Suprapubic skin (tissue), 4 donors: ENCODE measurements around the gene STUM.

Experiments used
- CTCF ChIP-seq, 2 donors: fragments of 200-600 bp in 1 of 2; fragments of 450-650 bp in 1 of 2; sonication (generic) in 1 of 2; IDR thresholded peaks; one replicate each; pipeline ENCODE4 v1.5.1; 2016 to 2019; ENCODE audit warnings: antibody characterized with exemption in 2 of 2, mild to moderate bottlenecking in 1 of 2, moderate library complexity in 1 of 2
- EP300 ChIP-seq: sonication (generic); formaldehyde crosslinking; IDR thresholded peaks from one replicate; pipeline ENCODE4 v1.6.1; 2017; ENCODE audit warnings: antibody characterized with exemption
- POLR2A ChIP-seq, 2 donors: fragments of 450-650 bp; IDR thresholded peaks; one replicate each; pipeline ENCODE4 v1.6.1; 2017; ENCODE audit warnings: antibody characterized with exemption in 2 of 2, mild to moderate bottlenecking in 2 of 2, moderate library complexity in 2 of 2
- POLR2AphosphoS5 ChIP-seq, 3 donors: sonication (generic); formaldehyde crosslinking; IDR thresholded peaks; one replicate each; pipeline ENCODE4 v1.6.1; 2017; ENCODE audit warnings: antibody characterized with exemption in 3 of 3

DNA sequence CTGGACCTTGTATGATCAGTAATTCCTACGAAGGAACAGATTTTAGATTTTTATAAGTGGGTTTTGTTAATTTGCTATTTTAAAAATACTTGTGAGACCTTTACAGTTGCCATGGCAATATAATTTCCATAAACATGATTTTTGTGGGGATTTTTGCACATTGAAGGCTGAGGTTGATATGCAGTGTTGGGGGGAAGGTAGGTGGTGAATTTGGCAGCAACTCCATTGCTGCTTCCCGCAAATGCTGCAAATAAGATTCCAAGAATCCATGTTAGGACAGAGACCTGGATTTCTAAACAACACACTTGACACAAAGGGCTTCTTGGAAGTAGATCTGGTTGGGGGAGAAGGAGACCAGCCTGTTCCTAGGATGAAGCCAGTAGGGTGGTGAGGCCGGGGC lies 18.2 kb downstream of the STUM start:
- TF ChIP-seq CTCF (IDR thresholded peaks at IDR 0.05) (no peak), EP300 (no peak), POLR2A (IDR thresholded peaks at IDR 0.05) (no peak), POLR2AphosphoS5 (IDR thresholded peaks at IDR 0.05) (no peak)
